Measurements from ENCODE around the gene MRPL32. TPM values are rescaled to one million over a fixed set of nuclear protein-coding genes. Genes with fewer than 3 reads are reported as not detected.

MRPL32 gene
- total and polyA plus RNA-seq, 2 of the 13 experiments (the other 11 are each of a cell fraction or from before 2014, with no cell fraction given), result 39.0 to 81.2 TPM

DNA sequence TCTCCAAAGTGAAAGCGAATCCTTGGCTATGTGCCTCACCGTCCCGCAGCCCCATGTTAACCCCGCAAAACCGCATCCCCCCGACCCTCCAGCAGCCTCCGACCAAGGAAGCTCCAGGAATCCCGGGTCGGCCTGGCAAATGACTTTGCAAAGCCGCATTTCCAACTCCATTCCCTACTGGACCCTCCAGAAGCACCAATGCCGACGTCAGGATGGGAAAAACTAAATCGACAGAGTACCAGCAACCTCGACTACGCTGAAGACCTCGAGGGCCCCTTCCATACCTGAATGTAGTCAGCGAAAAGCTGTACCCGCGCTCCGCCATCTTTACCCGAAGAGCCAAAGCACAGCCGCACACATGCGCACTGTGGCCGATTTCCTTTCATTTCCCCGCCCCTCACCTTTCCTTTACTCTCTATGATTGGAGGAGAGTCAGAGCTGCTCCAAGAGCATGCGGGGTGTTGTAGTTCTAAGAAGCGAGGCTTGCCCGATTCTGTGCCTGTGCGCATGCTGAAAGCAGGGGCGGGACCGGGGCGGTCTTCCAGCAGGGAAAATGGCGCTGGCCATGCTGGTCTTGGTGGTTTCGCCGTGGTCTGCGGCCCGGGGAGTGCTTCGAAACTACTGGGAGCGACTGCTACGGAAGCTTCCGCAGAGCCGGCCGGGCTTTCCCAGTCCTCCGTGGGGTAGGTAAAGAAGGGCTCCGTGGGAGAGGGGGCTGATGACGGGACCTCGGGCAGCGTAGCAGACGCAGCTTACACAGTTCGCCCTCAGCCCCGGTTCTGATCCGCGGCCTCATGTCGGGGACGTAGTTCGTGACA is at the start of gene MRPL32, which contains the start of gene PSMA2 (continued):
- TF ChIP-seq, protein P1, sequence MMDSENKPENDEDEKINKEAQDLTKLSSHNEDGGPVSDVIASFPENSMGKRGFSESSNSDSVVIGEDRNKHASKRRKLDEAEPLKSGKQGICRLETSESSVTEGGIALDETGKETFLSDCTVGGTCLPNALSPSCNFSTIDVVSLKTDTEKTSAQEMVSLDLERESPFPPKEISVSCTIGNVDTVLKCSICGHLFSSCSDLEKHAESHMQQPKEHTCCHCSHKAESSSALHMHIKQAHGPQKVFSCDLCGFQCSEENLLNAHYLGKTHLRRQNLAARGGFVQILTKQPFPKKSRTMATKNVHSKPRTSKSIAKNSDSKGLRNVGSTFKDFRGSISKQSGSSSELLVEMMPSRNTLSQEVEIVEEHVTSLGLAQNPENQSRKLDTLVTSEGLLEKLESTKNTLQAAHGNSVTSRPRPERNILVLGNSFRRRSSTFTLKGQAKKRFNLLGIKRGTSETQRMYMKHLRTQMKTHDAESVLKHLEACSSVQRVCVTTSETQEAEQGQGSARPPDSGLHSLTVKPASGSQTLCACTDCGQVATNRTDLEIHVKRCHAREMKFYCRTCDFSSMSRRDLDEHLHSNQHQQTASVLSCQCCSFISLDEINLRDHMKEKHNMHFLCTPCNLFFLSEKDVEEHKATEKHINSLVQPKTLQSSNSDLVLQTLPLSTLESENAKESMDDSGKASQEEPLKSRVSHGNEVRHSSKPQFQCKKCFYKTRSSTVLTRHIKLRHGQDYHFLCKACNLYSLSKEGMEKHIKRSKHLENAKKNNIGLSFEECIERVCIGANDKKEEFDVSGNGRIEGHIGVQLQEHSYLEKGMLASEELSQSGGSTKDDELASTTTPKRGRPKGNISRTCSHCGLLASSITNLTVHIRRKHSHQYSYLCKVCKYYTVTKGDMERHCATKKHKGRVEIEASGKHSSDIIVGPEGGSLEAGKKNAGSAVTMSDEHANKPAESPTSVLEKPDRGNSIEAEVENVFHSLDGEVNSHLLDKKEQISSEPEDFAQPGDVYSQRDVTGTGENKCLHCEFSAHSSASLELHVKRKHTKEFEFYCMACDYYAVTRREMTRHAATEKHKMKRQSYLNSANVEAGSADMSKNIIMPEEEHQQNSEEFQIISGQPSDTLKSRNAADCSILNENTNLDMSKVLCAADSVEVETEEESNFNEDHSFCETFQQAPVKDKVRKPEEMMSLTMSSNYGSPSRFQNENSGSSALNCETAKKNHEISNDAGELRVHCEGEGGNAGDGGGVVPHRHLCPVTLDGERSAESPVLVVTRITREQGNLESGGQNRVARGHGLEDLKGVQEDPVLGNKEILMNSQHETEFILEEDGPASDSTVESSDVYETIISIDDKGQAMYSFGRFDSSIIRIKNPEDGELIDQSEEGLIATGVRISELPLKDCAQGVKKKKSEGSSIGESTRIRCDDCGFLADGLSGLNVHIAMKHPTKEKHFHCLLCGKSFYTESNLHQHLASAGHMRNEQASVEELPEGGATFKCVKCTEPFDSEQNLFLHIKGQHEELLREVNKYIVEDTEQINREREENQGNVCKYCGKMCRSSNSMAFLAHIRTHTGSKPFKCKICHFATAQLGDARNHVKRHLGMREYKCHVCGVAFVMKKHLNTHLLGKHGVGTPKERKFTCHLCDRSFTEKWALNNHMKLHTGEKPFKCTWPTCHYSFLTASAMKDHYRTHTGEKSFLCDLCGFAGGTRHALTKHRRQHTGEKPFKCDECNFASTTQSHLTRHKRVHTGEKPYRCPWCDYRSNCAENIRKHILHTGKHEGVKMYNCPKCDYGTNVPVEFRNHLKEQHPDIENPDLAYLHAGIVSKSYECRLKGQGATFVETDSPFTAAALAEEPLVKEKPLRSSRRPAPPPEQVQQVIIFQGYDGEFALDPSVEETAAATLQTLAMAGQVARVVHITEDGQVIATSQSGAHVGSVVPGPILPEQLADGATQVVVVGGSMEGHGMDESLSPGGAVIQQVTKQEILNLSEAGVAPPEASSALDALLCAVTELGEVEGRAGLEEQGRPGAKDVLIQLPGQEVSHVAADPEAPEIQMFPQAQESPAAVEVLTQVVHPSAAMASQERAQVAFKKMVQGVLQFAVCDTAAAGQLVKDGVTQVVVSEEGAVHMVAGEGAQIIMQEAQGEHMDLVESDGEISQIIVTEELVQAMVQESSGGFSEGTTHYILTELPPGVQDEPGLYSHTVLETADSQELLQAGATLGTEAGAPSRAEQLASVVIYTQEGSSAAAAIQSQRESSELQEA (CRISPR knock-in tag; IDR thresholded peaks at IDR 0.05; ENCODE audit: not compliant biosample characterization), result peak; percentile 60
- TF ChIP-seq HOXA5 (CRISPR knock-in tag; IDR thresholded peaks at IDR 0.05) (no peak), RBAK (CRISPR knock-in tag; IDR thresholded peaks at IDR 0.05) (no peak), ZNF564 (CRISPR knock-in tag; IDR thresholded peaks at IDR 0.05) (peak; percentile 72; the same call in 1 of the 2 replicates), ZMYM4 (CRISPR knock-in tag; IDR thresholded peaks at IDR 0.05) (peak; percentile 60), ZNF775 (CRISPR knock-in tag; IDR thresholded peaks at IDR 0.05; ENCODE audit: borderline replicate concordance) (no peak), CAMTA2 (CRISPR knock-in tag; IDR thresholded peaks at IDR 0.05; ENCODE audit: borderline replicate concordance) (peak; percentile 94)
- TF ChIP-seq, protein P2, sequence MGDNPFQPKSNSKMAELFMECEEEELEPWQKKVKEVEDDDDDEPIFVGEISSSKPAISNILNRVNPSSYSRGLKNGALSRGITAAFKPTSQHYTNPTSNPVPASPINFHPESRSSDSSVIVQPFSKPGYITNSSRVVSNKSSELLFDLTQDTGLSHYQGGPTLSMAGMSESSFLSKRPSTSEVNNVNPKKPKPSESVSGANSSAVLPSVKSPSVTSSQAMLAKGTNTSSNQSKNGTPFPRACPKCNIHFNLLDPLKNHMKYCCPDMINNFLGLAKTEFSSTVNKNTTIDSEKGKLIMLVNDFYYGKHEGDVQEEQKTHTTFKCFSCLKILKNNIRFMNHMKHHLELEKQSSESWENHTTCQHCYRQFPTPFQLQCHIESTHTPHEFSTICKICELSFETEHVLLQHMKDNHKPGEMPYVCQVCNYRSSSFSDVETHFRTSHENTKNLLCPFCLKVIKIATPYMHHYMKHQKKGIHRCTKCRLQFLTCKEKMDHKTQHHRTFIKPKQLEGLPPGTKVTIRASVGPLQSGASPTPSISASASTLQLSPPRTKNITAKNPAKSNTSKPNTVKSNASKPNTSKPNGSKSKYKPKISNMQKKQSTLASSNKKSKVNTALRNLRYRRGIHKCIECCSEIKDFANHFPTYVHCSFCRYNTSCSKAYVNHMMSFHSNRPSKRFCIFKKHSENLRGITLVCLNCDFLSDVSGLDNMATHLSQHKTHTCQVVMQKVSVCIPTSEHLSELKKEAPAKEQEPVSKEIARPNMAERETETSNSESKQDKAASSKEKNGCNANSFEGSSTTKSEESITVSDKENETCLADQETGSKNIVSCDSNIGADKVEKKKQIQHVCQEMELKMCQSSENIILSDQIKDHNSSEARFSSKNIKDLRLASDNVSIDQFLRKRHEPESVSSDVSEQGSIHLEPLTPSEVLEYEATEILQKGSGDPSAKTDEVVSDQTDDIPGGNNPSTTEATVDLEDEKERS (CRISPR knock-in tag; IDR thresholded peaks at IDR 0.05), result peak; percentile 41
- TF ChIP-seq, protein P3, sequence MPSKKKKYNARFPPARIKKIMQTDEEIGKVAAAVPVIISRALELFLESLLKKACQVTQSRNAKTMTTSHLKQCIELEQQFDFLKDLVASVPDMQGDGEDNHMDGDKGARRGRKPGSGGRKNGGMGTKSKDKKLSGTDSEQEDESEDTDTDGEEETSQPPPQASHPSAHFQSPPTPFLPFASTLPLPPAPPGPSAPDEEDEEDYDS (CRISPR knock-in tag; IDR thresholded peaks at IDR 0.05), result peak; percentile 78
- TF ChIP-seq, protein P4, sequence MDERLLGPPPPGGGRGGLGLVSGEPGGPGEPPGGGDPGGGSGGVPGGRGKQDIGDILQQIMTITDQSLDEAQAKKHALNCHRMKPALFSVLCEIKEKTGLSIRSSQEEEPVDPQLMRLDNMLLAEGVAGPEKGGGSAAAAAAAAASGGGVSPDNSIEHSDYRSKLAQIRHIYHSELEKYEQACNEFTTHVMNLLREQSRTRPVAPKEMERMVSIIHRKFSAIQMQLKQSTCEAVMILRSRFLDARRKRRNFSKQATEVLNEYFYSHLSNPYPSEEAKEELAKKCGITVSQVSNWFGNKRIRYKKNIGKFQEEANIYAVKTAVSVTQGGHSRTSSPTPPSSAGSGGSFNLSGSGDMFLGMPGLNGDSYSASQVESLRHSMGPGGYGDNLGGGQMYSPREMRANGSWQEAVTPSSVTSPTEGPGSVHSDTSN (CRISPR knock-in tag; IDR thresholded peaks at IDR 0.05), result no peak
- TF ChIP-seq, protein P5, sequence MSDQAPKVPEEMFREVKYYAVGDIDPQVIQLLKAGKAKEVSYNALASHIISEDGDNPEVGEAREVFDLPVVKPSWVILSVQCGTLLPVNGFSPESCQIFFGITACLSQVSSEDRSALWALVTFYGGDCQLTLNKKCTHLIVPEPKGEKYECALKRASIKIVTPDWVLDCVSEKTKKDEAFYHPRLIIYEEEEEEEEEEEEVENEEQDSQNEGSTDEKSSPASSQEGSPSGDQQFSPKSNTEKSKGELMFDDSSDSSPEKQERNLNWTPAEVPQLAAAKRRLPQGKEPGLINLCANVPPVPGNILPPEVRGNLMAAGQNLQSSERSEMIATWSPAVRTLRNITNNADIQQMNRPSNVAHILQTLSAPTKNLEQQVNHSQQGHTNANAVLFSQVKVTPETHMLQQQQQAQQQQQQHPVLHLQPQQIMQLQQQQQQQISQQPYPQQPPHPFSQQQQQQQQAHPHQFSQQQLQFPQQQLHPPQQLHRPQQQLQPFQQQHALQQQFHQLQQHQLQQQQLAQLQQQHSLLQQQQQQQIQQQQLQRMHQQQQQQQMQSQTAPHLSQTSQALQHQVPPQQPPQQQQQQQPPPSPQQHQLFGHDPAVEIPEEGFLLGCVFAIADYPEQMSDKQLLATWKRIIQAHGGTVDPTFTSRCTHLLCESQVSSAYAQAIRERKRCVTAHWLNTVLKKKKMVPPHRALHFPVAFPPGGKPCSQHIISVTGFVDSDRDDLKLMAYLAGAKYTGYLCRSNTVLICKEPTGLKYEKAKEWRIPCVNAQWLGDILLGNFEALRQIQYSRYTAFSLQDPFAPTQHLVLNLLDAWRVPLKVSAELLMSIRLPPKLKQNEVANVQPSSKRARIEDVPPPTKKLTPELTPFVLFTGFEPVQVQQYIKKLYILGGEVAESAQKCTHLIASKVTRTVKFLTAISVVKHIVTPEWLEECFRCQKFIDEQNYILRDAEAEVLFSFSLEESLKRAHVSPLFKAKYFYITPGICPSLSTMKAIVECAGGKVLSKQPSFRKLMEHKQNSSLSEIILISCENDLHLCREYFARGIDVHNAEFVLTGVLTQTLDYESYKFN (CRISPR knock-in tag; conservative IDR thresholded peaks at IDR 0.05), result 0 out of 2 replicates have a peak, but pooled peaks have one; percentile 27
